ENCODE results near the gene PTPRT. TPM values are rescaled to one million over a fixed set of nuclear protein-coding genes. Genes with fewer than 3 reads are reported as not detected.

PTPRT gene
- total RNA-seq, 1 experiment from 2014 or later, result not detected

- no peak for TF ChIP-seq TCF7L2 (IDR thresholded peaks at IDR 0.05; ENCODE audit: low read depth, low read length)
- ATAC-seq, result no peak
- BruUV-seq (replicated peaks), result no TSS peak
- DNase-seq (ENCODE audit: low read depth, low spot score), result no peak
- Histone ChIP-seq H3K9me3 (ENCODE audit: control insufficient read depth, insufficient read depth, low read depth, low read length) (no peaks in the 10 kb centered on the region), H3K27me3 (ENCODE audit: control insufficient read depth, insufficient read depth, low read length) (no peaks in the 10 kb centered on the region; the same call in 1 of the 2 replicates), H3K36me3 (ENCODE audit: control insufficient read depth, insufficient read depth, low read length) (no peaks in the 10 kb centered on the region), H3K4me1 (ENCODE audit: control insufficient read depth, insufficient read depth, low read length) (no peaks in the 10 kb centered on the region), H3K27ac (ENCODE audit: low read length) (no peak overlapping the region), H3K4me3 (ENCODE audit: low read depth in 2 of 2, low read length in 2 of 2) (no peak overlapping the region)
- in situ Hi-C loops (cut with HindIII; ENCODE audit: low pct_unique_long_range_greater_than_20kb, low sequenced_read_pairs), result no loop called here
- POLR2A ChIA-PET, result no interaction called here
- intact Hi-C loops (cut with micrococcal nuclease; ENCODE audit: unreplicated experiment), result no loop called here
- CTCF ChIA-PET, result no interaction called here
These were observed 251.1 kb downstream of the PTPRT start for GRCh38 chr20:42938441-42939205.

GRCh38 chr20:42936482-42936881 lies 253.2 kb downstream of the PTPRT start:
- POLR2A ChIA-PET, result no interaction called here
- Histone ChIP-seq H3K27ac (ENCODE audit: low read length) (no peak overlapping the region), H3K4me1 (ENCODE audit: control insufficient read depth, insufficient read depth, low read length) (no peaks in the 10 kb centered on the region), H3K9me3 (ENCODE audit: control insufficient read depth, insufficient read depth, low read depth, low read length) (no peaks in the 10 kb centered on the region), H3K27me3 (ENCODE audit: control insufficient read depth, insufficient read depth, low read length) (no peaks in the 10 kb centered on the region), H3K4me3 (ENCODE audit: low read depth in 2 of 2, low read length in 2 of 2) (no peak overlapping the region), H3K36me3 (ENCODE audit: control insufficient read depth, insufficient read depth, low read length) (no peaks in the 10 kb centered on the region)
- ATAC-seq, result no peak
- in situ Hi-C loops (cut with HindIII; ENCODE audit: low pct_unique_long_range_greater_than_20kb, low sequenced_read_pairs) (no loop called here), intact Hi-C loops (cut with micrococcal nuclease; ENCODE audit: unreplicated experiment) (no loop called here)
- CTCF ChIA-PET, result no interaction called here
- no peak for TF ChIP-seq TCF7L2 (IDR thresholded peaks at IDR 0.05; ENCODE audit: low read depth, low read length)
- TF ChIP-seq REST (IDR thresholded peaks at IDR 0.05; ENCODE audit: insufficient read depth in 1 of 2, low read depth in 2 of 2, low read length in 1 of 2), result no peak
- no peak for TF ChIP-seq POLR2AphosphoS5 (IDR thresholded peaks at IDR 0.05; ENCODE audit: low read depth, low read length)
- TF ChIP-seq CTCF (IDR thresholded peaks at IDR 0.05), result no peak
- TF ChIP-seq SIN3A (IDR thresholded peaks at IDR 0.05; ENCODE audit: borderline replicate concordance, insufficient read depth, low read depth, low read length), result no peak
- no TSS peak for BruUV-seq (replicated peaks)
- DNase-seq (ENCODE audit: low read depth, low spot score), result no peak

- in situ Hi-C loops (cut with HindIII; ENCODE audit: low pct_unique_long_range_greater_than_20kb, low sequenced_read_pairs), result no loop called here
These were observed 265.5 kb downstream of the PTPRT start for GRCh38 chr20:42924215-42924614.

More at GRCh38 chr20:42924215-42924614, 265.5 kb downstream of the PTPRT start:
- Histone ChIP-seq H3K9me3 (ENCODE audit: control insufficient read depth, insufficient read depth, low read depth, low read length) (no peaks in the 10 kb centered on the region), H3K36me3 (ENCODE audit: control insufficient read depth, insufficient read depth, low read length) (no peaks in the 10 kb centered on the region), H3K27me3 (ENCODE audit: control insufficient read depth, insufficient read depth, low read length) (no peaks in the 10 kb centered on the region; the same call in 1 of the 2 replicates), H3K27ac (ENCODE audit: low read length) (no peak overlapping the region), H3K4me1 (ENCODE audit: control insufficient read depth, insufficient read depth, low read length) (no peaks in the 10 kb centered on the region), H3K4me3 (ENCODE audit: low read depth in 2 of 2, low read length in 2 of 2) (no peak overlapping the region)
- DNase-seq (ENCODE audit: low read depth, low spot score), result no peak
- ATAC-seq, result no peak
- no TSS peak for BruUV-seq (replicated peaks)
- TF ChIP-seq SIN3A (IDR thresholded peaks at IDR 0.05; ENCODE audit: borderline replicate concordance, insufficient read depth, low read depth, low read length) (no peak), TCF7L2 (IDR thresholded peaks at IDR 0.05; ENCODE audit: low read depth, low read length) (no peak), CTCF (IDR thresholded peaks at IDR 0.05) (no peak), POLR2AphosphoS5 (IDR thresholded peaks at IDR 0.05; ENCODE audit: low read depth, low read length) (no peak), REST (IDR thresholded peaks at IDR 0.05; ENCODE audit: insufficient read depth in 1 of 2, low read depth in 2 of 2, low read length in 1 of 2) (no peak)
- CTCF ChIA-PET, result no interaction called here
- POLR2A ChIA-PET, result no interaction called here
- intact Hi-C loops (cut with micrococcal nuclease; ENCODE audit: unreplicated experiment), result no loop called here

Data from Panc1 (cell line).